Esophagus squamous epithelium (tissue), 4 donors: ENCODE results near the gene ANGEL1.

Experiments
- POLR2A ChIP-seq, 4 donors: fragments of 450-650 bp; IDR thresholded peaks; one replicate each; pipeline ENCODE4 v1.6.1; 2017; ENCODE audit warnings: antibody characterized with exemption in 4 of 4, mild to moderate bottlenecking in 4 of 4, moderate library complexity in 3 of 4
- TF ChIP-seq, protein P1 (sequence below), 6 experiments: fragments of 450-650 bp in 4 of 6; fragments of 200-600 bp in 2 of 6; sonication (generic) in 2 of 6; IDR thresholded peaks; one replicate each; pipeline ENCODE4 v1.5.1; 2016 to 2019; ENCODE audit warnings: antibody characterized with exemption in 6 of 6, mild to moderate bottlenecking in 4 of 6, moderate library complexity in 4 of 6

DNA sequence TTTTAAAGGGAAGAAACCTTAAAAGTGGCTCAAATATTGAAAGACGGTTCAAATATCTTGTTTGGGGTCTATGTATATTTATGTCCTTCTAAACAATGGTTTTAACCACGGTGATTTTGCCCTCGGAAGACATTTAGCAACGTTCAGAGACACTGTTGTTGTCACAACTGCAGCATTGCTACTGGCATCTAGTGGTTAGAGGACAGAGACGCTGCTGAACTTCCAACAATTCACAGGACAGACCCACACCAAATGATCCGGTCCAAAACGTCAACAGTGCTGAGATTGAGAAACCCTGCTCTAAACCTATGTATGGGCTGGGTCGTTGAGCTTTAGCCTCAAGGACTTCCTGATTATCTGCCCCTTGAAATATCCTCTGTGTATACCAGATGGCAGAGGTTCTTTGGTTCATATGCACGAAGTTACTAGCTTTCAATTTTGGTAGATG, 1.7 kb downstream of the ANGEL1 start:
- TF ChIP-seq, protein P1, sequence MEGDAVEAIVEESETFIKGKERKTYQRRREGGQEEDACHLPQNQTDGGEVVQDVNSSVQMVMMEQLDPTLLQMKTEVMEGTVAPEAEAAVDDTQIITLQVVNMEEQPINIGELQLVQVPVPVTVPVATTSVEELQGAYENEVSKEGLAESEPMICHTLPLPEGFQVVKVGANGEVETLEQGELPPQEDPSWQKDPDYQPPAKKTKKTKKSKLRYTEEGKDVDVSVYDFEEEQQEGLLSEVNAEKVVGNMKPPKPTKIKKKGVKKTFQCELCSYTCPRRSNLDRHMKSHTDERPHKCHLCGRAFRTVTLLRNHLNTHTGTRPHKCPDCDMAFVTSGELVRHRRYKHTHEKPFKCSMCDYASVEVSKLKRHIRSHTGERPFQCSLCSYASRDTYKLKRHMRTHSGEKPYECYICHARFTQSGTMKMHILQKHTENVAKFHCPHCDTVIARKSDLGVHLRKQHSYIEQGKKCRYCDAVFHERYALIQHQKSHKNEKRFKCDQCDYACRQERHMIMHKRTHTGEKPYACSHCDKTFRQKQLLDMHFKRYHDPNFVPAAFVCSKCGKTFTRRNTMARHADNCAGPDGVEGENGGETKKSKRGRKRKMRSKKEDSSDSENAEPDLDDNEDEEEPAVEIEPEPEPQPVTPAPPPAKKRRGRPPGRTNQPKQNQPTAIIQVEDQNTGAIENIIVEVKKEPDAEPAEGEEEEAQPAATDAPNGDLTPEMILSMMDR (IDR thresholded peaks at IDR 0.05): peak in 3 of 6 experiments; percentile 6 to 38 (median 37)
- TF ChIP-seq POLR2A (IDR thresholded peaks at IDR 0.05): no peak
